SU-DHL-6 (cell line): ENCODE measurements around the gene TMEM260.

Experiments
- CTCF ChIP-seq: fragments of 200-600 bp; sonication (generic); IDR thresholded peaks from one replicate; pipeline ENCODE4 v1.5.1; 2017; ENCODE audit warnings: antibody characterized with exemption, mild to moderate bottlenecking, low read length, moderate library complexity; ENCODE audit not compliant: insufficient read depth, poor library complexity, severe bottlenecking
- EZH2phosphoT487 ChIP-seq: fragments of 200-600 bp; sonication (generic), shearing (Covaris generic); conservative IDR thresholded peaks from 2 replicates; pipeline ENCODE4 v1.6.1; 2018; ENCODE audit warnings: mild to moderate bottlenecking, antibody characterized with exemption, low read length, moderate library complexity, mixed read lengths

GRCh38 chr14:56579345-56580220 lies at the start of gene TMEM260:
- TF ChIP-seq CTCF: peak; percentile 68
- no peak for TF ChIP-seq EZH2phosphoT487
